Activated T-cell treated with anti-CD3 and anti-CD28 coated beads, Interleukin-2, amount 50 U/mL, for 24 hours (primary cell): ENCODE data around the gene NOX5.

Experiments
- DNase-seq: peaks from one replicate; pipeline ENCODE4 v3.0.0-alpha.2; 2020
- H3K27ac Mint-ChIP-seq: 2 replicates; pipeline ENCODE4 v1.8.0; 2020; ENCODE audit warnings: mild to moderate bottlenecking, mixed read lengths
- H3K27me3 Mint-ChIP-seq: 2 replicates; pipeline ENCODE4 v1.8.0; 2020; ENCODE audit warnings: mixed read lengths
- H3K36me3 Mint-ChIP-seq: 2 replicates; pipeline ENCODE4 v1.8.0; 2020; ENCODE audit warnings: low read depth, mixed read lengths
- H3K4me1 Mint-ChIP-seq: 2 replicates; pipeline ENCODE4 v1.8.0; 2020; ENCODE audit warnings: low read depth, mixed read lengths
- H3K4me3 Mint-ChIP-seq: 2 replicates; pipeline ENCODE4 v1.8.0; 2020; ENCODE audit warnings: mild to moderate bottlenecking, moderate library complexity, mixed read lengths
- H3K9me3 Mint-ChIP-seq: 2 replicates; pipeline ENCODE4 v1.8.0; 2020; ENCODE audit warnings: mixed read lengths

NOX5 gene

DNA sequence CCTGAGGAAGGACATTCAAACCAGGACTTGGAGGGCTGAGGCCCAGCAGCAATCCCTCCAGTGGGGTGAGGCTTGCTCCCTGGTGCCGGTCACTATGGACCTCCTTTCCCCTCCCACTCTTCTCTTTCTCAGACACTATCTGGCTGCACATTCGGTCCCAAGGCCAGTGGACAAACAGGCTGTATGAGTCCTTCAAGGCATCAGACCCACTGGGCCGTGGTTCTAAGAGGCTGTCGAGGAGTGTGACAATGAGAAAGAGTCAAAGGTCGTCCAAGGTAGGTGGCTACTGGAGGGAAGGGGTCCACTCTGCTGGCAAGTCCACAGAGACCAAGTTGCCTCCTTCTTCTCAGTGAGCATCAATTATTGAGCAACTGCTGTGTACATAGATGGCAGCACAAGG lies 28.0 kb downstream of the NOX5 start:
- no peak overlapping the region for H3K4me3 Mint-ChIP-seq
- H3K36me3 Mint-ChIP-seq = no peaks in the 10 kb centered on the region
- DNase-seq = no peak
- no peaks in the 10 kb centered on the region for H3K4me1 Mint-ChIP-seq
- H3K27me3 Mint-ChIP-seq = peaks cover 11% of the 10 kb centered on the region
- H3K27ac Mint-ChIP-seq = no peak overlapping the region
- no peaks in the 10 kb centered on the region for H3K9me3 Mint-ChIP-seq

DNA sequence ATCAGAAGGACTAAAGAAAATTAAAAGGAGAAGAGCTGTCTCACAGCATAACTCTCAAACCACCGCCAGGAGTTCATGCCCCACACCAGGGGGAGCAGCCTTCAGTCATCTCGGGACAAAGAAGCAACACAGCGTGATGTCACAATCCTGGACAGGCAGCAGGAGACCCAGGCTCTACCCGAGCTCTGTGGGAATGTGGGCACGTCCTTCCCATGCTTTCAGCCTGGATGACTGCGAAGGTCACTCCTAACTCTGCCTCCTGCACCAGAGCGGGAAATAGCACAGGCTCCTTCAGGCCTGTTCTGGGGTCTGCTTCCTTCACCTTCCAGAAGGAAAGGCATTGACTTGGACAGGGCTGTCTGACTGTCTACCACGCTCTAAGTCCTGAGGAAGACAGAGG lies 31.3 kb downstream of the NOX5 start:
- no peak overlapping the region for H3K27ac Mint-ChIP-seq
- H3K27me3 Mint-ChIP-seq = no peaks in the 10 kb centered on the region
- no peak for DNase-seq
- no peaks in the 10 kb centered on the region for H3K4me1 Mint-ChIP-seq
- H3K36me3 Mint-ChIP-seq = no peaks in the 10 kb centered on the region
- H3K9me3 Mint-ChIP-seq = no peaks in the 10 kb centered on the region
- H3K4me3 Mint-ChIP-seq = no peak overlapping the region

DNA sequence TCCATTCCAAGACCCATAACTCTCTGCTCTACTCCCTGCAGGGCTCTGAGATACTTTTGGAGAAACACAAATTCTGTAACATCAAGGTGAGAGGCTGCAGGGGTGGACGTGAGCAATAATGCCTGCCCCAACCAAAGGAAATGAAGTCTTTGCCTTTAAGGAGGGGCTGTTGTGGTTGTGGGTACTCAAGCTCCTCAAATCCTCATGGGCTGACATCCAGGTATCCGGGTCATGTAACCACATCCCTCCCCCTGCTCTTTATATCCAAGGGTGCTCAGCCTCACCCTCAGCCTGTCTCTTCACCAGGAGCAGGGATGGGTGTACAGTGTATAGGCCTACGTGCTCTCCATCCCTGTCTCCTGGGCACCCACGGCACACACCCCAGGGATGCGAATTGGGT lies 32.3 kb downstream of the NOX5 start:
- no peaks in the 10 kb centered on the region for H3K36me3 Mint-ChIP-seq
- no peak overlapping the region for H3K4me3 Mint-ChIP-seq
- H3K4me1 Mint-ChIP-seq = no peaks in the 10 kb centered on the region
- DNase-seq = no peak
- H3K9me3 Mint-ChIP-seq = no peaks in the 10 kb centered on the region
- H3K27ac Mint-ChIP-seq = no peak overlapping the region
- peaks cover 6% of the 10 kb centered on the region for H3K27me3 Mint-ChIP-seq

DNA sequence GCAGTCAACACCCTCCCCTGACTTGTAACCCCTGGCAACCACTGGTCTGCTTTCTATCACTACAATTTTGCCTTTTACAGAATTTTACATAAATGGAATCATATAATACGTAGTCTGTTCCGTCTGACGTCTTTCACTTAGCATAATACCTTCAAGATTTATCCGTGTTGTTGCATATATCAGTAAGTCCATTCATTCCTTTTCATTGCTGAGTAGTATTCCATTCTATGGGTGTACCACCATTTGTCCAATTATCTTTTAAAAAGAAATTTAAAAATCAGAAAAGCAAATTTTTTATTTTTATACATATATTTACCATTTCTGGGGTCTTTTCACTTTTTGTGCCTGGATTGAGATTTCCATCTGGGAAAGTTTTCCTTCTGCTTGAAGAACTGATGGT lies 35.5 kb downstream of the NOX5 start:
- no peaks in the 10 kb centered on the region for H3K36me3 Mint-ChIP-seq
- DNase-seq = no peak
- H3K4me1 Mint-ChIP-seq = no peaks in the 10 kb centered on the region
- H3K9me3 Mint-ChIP-seq = no peaks in the 10 kb centered on the region
- H3K27me3 Mint-ChIP-seq = peaks cover 14% of the 10 kb centered on the region
- no peak overlapping the region for H3K4me3 Mint-ChIP-seq
- H3K27ac Mint-ChIP-seq = no peak overlapping the region

DNA sequence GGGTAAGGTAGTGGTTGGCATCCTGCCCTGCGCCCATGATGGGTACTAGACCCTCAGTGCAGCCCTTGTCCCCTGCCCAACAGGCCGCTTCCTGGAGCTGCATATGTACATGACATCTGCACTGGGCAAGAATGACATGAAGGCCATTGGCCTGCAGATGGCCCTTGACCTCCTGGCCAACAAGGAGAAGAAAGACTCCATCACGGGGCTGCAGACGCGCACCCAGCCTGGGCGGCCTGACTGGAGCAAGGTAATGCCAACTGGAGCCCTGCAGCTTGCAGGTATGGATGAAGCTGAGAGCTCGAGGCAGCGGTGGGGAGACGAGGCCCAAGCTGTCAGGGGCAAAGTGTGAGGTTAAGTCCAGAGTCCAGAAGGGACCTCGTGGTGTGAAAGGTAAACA lies 40.8 kb downstream of the NOX5 start:
- H3K27ac Mint-ChIP-seq = no peak overlapping the region
- DNase-seq = no peak
- H3K36me3 Mint-ChIP-seq = no peaks in the 10 kb centered on the region
- peaks cover 35% of the 10 kb centered on the region for H3K27me3 Mint-ChIP-seq
- H3K9me3 Mint-ChIP-seq = no peaks in the 10 kb centered on the region
- no peak overlapping the region for H3K4me3 Mint-ChIP-seq
- H3K4me1 Mint-ChIP-seq = peaks cover 16% of the 10 kb centered on the region

DNA sequence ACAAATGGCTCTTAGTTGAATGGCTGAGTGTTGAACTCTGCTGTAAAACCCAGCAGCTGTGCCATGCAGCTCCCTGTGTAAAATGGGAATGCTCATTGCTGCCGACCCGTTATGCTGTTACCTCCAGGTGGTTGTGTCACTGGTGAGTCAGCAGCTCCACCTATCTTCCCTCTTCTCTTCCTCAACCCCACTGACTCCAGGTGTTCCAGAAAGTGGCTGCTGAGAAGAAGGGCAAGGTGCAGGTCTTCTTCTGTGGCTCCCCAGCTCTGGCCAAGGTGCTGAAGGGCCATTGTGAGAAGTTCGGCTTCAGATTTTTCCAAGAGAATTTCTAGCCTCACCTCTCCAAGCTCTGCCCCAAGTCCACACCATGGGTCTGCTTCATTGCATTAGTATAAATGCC lies 41.9 kb downstream of the NOX5 start:
- no peak for DNase-seq
- Mint-ChIP-seq H3K36me3 (no peaks in the 10 kb centered on the region), H3K27me3 (peaks cover 31% of the 10 kb centered on the region), H3K4me3 (no peak overlapping the region), H3K4me1 (peaks cover 26% of the 10 kb centered on the region), H3K27ac (no peak overlapping the region), H3K9me3 (no peaks in the 10 kb centered on the region)

- H3K36me3 Mint-ChIP-seq = no peaks in the 10 kb centered on the region
- no peaks in the 10 kb centered on the region for H3K9me3 Mint-ChIP-seq
- peaks cover 26% of the 10 kb centered on the region for H3K27me3 Mint-ChIP-seq
- peaks cover 29% of the 10 kb centered on the region for H3K4me1 Mint-ChIP-seq
- H3K27ac Mint-ChIP-seq = peak overlapping the region; percentile 58
- peak; percentile 84 for DNase-seq
- H3K4me3 Mint-ChIP-seq = no peak overlapping the region
These were observed 44.5 kb downstream of the NOX5 start for GRCh38 chr15:69058830-69059556.

DNA sequence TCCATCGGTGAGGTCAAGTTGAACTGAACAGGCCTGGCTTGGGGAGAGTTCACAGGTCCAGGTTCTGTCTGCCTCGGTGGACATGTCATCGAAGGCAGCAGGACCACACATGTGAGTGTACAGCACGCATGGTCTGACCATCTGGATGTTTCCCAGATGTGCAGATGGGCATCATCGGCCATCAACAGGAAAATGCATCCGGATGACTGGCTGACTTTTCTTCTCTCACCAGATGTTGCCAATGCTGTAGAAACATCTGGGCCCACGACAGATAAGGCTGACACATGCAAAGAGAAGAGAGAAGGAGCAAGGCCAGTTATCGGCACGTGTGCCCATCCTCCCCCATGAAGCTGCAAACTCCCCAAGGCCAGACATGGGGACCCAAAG lies 45.1 kb downstream of the NOX5 start:
- Mint-ChIP-seq H3K4me1 (peaks cover 29% of the 10 kb centered on the region), H3K9me3 (no peaks in the 10 kb centered on the region), H3K27ac (no peak overlapping the region), H3K4me3 (no peak overlapping the region), H3K27me3 (peaks cover 22% of the 10 kb centered on the region), H3K36me3 (no peaks in the 10 kb centered on the region)
- no peak for DNase-seq

DNA sequence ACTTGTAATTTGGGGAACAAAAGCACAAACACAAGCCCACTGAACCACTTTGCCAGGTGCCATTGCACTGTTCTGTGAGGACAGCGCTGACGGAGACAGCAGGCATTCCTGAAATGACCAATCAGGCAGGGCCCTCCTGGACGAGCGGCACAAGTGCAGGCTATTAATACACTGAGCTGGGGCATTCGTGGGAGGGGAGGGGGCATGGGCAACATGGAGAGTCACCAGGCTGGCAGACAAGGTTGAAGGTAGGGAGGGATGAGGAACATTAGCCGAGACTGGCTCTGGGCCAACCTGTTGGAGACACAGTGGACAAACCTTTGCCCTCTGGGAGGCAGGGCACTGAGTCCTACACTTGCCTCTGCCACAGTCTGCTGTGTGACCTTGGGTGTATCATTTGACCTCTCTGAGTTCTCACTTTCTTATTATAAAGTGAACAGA lies 45.6 kb downstream of the NOX5 start:
- Mint-ChIP-seq H3K36me3 (no peaks in the 10 kb centered on the region), H3K4me3 (no peak overlapping the region), H3K9me3 (no peaks in the 10 kb centered on the region), H3K27ac (no peak overlapping the region), H3K27me3 (peaks cover 21% of the 10 kb centered on the region), H3K4me1 (peaks cover 29% of the 10 kb centered on the region)
- no peak for DNase-seq

- Mint-ChIP-seq H3K9me3 (no peaks in the 10 kb centered on the region), H3K27ac (no peak overlapping the region), H3K4me1 (peaks cover 29% of the 10 kb centered on the region), H3K36me3 (no peaks in the 10 kb centered on the region), H3K27me3 (peaks cover 20% of the 10 kb centered on the region), H3K4me3 (no peak overlapping the region)
- DNase-seq = no peak
These were observed 46.2 kb downstream of the NOX5 start for GRCh38 chr15:69060744-69061143.

- Mint-ChIP-seq H3K4me1 (peaks cover 29% of the 10 kb centered on the region), H3K27ac (no peak overlapping the region), H3K36me3 (no peaks in the 10 kb centered on the region), H3K9me3 (no peaks in the 10 kb centered on the region), H3K4me3 (no peak overlapping the region), H3K27me3 (peaks cover 15% of the 10 kb centered on the region)
- no peak for DNase-seq
These were observed 46.9 kb downstream of the NOX5 start for GRCh38 chr15:69061414-69061842.

DNA sequence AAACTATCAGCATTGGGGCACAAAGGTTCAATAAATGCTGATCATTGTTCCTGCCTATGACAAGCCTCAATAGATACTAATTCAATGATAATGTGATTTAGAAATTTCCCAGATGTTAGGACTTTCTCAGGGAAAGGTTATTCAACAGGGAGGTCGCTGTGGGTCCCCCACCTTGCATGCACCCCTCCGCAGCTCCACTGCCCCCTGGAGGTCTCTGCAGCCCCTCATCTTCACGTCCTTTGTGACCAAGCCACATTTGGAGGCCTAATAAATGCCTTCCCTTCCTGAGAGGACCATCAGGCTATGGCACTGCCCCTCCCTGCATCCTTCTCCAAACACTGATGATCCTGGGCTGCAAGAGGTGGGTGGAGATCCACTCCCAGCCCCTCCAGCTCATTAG lies 50.2 kb downstream of the NOX5 start:
- Mint-ChIP-seq H3K4me1 (peaks cover 20% of the 10 kb centered on the region), H3K27ac (no peak overlapping the region)

GRCh38 chr15:69066007-69066995 lies 51.8 kb downstream of the NOX5 start:
- peaks cover 4% of the 10 kb centered on the region for H3K4me1 Mint-ChIP-seq
- peaks cover 4% of the 10 kb centered on the region for H3K9me3 Mint-ChIP-seq
- H3K27ac Mint-ChIP-seq = no peak overlapping the region
- H3K36me3 Mint-ChIP-seq = no peaks in the 10 kb centered on the region
- DNase-seq = no peak
- peaks cover 17% of the 10 kb centered on the region for H3K27me3 Mint-ChIP-seq
- H3K4me3 Mint-ChIP-seq = no peak overlapping the region

More for the DNA sequence above, 50.2 kb downstream of the NOX5 start:
- Mint-ChIP-seq H3K36me3 (no peaks in the 10 kb centered on the region), H3K27me3 (peaks cover 10% of the 10 kb centered on the region), H3K9me3 (peaks cover 2% of the 10 kb centered on the region), H3K4me3 (no peak overlapping the region)
- DNase-seq = no peak

- H3K9me3 Mint-ChIP-seq = peaks cover 4% of the 10 kb centered on the region
- peaks cover 26% of the 10 kb centered on the region for H3K27me3 Mint-ChIP-seq
- H3K4me3 Mint-ChIP-seq = no peak overlapping the region
- H3K27ac Mint-ChIP-seq = no peak overlapping the region
- DNase-seq = no peak
- no peaks in the 10 kb centered on the region for H3K36me3 Mint-ChIP-seq
- no peaks in the 10 kb centered on the region for H3K4me1 Mint-ChIP-seq
These were observed 52.8 kb downstream of the NOX5 start for GRCh38 chr15:69067296-69067695.

DNA sequence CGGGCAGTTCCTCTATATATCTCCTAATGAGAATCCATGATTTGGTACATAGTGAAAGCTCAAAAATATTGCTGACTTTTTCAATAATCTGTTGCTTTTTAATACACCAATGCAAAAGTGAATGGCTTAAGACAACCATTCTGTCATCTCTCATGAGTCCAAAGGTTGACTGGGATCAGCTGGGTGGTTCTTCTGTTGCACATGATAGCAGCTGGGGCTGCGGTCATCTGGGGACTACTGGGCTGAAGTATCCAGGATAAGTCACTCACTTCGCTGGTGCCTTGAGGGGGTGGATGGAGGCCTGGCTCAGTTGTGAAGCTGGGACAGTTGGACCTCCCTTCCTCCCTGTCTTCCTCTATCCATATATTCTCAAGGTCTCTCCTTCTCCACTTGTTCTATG lies 53.7 kb downstream of the NOX5 start:
- Mint-ChIP-seq H3K4me1 (no peaks in the 10 kb centered on the region), H3K27ac (no peak overlapping the region), H3K36me3 (no peaks in the 10 kb centered on the region), H3K4me3 (no peak overlapping the region), H3K27me3 (peaks cover 33% of the 10 kb centered on the region), H3K9me3 (peaks cover 4% of the 10 kb centered on the region)
- DNase-seq = no peak
